HG02623 (cell line): ENCODE measurements around the gene ZBTB45.
"Not testable (repeated sequence)": the region's sequence is repeated elsewhere in the genome, so short reads cannot be mapped to it uniquely, and the experiment has no call there.

ENCODE experiments used
- ATAC-seq: cut with Tn5 transposase; IDR thresholded peaks from one replicate; pipeline ENCODE4 v1.9.1; 2021; ENCODE audit warnings: moderate library complexity; ENCODE audit not compliant: unreplicated experiment

ZBTB45 gene

DNA sequence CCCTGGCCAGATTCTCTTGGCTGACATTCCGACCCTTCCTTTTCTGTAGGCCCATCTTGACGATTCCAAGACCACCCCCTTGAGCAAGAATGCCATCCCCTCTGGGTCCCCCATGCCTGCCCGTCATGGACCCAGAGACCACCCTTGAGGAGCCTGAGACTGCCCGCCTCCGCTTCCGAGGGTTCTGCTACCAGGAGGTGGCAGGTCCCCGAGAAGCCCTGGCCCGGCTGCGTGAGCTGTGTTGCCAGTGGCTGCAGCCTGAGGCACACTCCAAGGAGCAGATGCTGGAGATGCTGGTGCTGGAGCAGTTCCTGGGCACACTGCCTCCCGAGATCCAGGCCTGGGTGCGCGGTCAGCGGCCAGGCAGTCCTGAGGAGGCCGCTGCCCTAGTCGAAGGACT lies 42.5 kb downstream of the ZBTB45 start:
- ATAC-seq: no peak

DNA sequence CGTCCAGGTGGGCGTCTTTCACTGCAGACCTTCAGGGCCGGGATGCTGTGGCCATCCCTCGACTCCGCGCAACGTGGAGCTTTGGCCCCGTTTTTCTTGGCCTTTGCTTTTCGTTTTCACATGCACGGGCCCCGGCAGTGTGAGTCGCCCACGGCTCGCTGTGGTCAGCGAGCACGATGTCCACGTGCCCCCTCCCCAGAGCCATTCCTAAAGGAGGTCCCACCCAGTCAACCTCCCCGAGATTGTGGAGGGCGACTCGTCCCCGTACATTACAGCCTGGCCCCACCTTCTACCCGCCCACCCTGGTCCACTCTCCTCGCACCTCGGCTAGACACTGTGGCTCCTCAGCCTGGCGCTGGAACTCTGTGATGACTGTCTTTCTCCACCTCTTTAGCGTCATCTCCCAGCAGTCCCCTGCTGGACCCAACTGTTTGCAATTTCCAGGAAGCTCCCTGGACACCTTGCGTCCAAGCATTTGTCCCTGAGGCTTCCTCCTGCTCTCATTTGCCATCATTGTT lies 43.1 kb downstream of the ZBTB45 start:
- ATAC-seq: no peak

DNA sequence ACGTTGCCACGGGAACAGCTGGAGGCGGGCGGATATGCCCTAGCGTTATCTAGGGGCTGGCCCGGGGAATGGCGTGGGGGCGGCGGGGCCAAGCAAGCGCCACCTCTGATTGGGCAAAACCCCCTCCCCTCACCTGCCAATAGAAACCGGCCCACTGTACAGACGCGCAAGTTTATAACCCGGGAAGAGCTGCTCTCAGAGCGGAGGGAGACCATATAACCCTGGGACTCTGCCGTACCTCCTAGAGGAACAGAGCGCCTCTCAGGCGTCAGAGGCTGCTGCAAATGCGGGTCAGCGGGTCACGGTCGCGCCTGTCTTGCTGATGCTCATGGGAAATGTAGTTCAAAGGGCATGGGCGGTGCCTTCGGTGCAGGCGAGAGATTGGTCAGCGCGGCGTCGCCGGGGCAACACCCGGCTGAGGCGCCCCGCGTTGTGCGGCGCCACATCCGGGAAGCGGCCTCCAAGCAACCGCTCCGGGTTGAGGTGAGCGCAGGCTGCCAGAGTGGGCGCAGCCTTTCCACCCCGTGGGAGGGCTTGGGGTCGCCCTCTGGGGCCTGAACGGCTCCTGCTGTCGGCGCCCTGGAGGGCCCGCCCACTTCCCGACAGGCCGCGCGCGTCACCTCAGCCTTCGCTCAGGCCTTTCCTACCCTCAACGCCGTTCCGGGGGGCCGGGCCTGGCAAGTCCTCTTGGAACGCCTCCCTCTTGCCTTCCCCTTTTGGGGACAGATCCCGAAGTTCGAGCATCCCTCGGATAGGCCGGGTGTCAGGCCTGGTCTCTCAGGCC lies 43.7 kb downstream of the ZBTB45 start, which contains the start of gene ZNF446:
Gene ZNF446, plus strand, starts transcription at position 639 of the 784 bp plus-strand sequence. CDS start 867 bp downstream, outside the sequence.
- ATAC-seq: peak; percentile 84

DNA sequence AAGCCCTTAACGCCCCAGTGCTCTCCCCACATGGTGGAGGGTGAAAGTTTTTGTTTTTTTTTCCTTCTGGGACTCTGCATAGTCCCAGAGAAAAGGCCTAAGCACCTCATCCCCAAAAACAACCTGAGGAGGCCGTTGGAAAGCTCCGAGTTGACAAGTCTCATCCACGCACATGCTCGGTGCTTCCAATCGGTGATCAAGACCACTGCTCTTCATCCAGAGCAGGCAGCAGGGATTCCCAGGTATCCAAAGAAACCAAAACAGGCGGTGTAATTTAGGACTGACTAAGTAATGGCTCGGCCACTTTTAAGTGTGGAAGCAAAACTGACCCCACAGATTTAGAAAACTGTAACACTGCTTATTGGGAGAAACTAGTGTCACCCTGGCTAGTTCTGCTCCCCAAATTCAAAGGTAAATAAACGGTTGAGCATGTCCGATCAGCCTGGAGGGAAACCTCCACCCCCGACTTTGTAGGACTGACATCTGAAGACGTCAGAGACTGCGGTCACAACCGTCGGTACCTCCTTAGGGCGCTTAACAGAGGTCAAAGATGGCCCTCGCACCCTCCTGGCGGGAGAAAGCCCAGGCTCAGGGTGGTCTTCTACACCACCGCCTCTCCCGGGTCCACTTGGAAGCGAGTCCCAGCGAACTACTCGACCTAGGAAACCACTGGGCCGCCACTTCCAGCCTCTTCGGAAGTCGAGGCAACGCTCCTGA lies 44.5 kb downstream of the ZBTB45 start:
- ATAC-seq: no peak

DNA sequence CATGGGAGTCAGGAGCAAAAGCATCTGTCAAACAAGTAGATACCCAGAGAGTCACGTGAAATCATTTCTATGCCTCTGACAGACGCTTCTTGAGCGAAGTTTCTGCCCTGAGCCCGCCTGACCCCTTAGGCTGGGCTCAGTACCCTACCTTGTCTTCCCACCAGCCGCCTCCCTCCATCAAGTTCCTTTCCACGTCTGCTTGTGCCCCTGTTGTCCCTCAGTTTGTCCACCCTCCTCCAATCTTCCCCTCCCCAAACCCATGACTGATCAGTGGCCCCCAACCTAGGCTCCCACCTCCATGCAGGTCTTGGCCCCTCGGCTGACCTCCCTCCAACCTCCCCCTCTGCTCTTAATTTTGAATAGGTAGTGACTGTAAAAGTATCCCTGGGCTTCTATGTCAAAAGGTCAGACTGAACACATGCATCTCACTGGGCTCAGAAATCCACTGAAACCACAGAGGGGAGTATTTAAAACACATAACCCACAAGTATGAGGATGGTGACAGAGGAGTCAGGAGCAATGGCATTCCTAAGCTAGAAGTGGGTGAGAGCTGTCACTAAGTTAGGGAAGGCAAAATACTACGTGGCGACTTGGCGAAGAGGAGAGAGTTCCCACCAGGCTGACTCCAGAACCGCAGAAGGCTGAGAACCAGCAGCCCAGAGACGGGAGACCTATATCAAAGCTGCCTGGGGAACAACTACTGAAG lies 45.2 kb downstream of the ZBTB45 start:
- ATAC-seq: no peak

DNA sequence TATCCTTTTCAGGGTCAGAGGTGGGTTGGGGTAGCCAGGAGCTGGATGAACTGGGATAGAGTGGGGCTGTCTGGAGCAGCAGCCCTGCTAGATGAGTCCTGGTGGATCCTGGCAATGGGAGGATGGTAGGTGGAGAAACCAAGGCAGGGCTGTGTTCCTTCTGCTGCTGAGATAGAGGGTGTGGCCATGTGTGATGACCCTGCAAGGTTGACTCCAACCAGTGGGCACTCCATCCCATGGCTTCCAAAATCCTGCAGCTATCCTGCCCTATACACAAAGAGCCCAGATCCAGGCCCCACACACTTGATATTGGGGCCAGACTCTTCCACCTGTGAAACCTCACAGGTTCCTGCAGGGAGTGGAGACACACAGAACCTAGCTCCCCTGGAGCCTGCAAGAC lies 45.8 kb downstream of the ZBTB45 start:
- no peak for ATAC-seq

DNA sequence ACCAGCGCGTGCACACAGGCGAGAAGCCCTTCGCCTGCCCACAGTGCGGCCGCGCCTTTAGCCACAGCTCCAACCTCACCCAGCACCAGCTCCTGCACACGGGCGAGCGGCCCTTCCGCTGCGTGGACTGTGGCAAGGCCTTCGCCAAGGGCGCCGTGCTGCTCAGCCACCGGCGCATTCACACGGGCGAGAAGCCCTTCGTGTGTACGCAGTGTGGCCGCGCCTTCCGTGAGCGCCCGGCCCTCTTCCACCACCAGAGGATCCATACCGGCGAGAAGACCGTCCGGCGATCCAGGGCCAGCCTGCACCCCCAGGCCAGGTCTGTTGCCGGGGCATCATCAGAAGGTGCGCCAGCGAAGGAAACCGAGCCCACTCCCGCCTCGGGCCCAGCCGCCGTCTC lies 47.9 kb downstream of the ZBTB45 start:
- no peak for ATAC-seq

DNA sequence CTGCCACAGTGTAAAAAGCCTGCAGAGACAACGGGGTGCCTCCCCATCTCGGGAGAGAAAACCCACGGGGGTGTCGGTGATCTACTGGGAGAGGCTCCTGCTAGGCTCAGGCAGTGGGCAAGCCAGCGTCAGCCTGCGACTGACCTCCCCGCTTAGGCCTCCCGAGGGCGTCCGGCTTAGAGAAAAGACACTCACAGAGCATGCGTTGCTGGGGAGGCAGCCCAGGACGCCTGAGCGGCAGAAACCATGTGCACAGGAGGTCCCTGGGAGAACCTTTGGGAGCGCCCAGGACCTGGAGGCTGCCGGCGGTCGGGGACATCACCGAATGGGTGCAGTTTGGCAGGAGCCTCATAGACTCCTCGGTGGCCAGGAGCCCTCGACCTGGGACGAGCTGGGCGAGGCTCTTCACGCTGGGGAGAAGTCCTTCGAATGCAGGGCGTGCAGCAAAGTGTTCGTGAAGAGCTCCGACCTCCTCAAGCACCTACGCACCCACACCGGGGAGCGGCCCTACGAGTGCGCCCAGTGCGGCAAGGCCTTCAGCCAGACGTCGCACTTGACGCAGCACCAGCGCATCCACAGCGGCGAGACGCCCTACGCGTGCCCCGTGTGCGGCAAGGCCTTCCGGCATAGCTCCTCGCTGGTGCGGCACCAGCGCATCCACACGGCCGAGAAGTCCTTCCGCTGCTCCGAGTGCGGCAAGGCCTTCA lies 48.6 kb downstream of the ZBTB45 start:
- ATAC-seq: not testable (repeated sequence)

DNA sequence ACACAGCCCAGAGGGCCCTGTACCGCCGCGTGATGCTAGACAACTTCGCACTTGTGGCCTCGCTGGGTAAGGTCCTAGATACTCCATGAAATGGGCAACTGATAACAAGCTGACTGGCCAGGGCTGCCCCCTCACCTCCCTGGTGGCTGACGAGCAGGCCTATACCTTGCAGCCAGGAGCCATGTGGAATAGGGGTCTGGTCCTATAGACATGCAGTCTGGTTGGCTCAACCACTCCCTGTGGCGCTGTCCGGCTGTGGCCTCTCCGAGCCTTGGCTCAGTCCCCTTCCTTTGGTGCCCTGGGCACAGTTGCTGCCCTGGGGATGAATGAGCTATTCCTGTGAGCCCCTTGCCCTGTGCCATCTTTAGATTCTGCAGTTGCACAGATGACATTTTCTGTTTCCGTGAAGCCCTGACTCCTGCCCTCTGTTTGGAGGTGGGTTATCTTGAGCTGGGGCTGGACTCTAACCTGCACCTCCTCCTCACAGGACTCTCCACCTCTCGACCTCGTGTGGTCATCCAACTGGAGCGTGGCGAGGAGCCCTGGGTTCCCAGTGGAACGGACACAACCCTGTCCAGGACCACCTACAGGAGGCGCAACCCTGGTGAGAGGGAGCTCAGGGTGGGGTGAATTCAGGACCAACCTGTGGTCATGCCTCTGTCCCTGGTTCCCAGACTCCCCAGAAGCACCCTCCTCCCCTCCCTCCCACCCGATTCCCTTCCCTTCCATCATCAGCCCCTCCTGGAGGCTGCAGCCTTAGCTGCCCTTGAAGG lies 50.2 kb downstream of the ZBTB45 start:
- ATAC-seq: no peak

DNA sequence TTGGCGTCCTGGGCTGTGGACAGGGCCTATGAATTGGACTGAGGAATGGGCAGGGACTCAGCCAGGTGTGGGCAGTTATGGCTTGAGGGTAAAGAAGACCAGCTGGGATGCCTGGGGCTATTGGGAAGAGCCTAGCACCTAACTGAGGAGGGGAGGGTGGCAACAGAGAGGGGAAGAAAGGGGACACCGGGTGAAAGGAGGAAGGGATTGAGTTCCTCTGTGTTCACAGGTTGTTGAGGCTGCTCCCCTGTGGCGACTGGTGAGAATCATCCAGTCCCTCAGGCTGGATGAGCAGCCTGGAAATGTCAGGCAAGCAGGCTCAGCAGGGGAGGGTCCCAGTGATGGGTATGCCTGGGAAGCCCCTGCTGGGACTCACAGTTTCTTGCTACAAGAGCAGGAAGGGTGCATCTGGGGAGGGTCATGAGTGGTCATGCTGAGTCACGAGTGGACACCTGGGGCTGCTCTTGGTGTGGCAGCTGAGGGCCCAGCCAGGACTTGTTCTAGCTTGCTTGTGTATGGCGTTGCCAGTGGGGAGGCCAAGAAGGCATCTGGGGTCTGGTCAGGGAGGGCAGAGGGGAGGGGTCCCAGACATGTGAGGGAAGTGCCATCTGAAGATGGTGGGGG lies 51.3 kb downstream of the ZBTB45 start:
- ATAC-seq: no peak

DNA sequence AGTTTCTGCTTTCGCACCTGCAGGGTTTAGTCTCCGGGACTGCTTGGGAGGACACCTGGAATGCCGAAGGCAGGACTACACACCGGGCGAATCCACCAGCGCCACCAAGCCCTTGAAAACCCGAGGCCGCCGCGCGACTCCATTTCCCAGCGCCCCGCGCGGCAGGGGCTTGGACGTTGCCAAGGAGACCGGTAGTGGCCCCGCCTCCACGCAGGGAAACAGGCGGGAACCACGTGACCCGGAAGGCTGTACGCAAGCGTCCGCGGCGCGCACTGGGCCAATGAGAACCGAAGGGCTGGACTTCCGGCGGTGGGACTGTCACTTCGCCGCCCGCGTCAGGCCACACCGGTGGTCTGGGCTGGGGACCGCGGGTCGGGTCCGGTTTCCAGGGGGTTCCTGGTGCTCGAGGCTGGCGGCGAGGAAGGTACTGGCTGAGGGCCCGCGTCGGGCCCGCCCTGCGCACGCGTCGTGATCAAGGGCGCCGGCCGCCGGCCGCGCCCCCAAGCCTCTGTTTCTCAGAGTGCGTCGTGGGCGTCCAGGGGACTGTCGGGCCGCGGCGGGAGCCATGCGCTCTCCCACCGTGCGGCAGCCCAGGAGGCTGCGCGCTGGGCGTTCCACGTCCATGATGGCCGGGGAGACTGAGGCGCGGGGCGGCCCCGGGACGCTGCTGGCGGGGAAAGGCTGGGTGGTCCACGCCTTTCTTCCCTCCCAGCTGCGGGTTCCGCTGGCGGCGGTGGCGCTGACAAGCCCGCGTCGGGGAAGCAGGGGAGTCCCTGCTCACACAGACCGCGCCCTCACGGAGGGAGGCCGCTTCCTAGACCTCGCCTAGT lies 52.6 kb downstream of the ZBTB45 start, which contains the start of gene ZNF324:
Gene ZNF324, plus strand, starts transcription at position 321 of the 830 bp plus-strand sequence. CDS start 2,106 bp downstream, outside the sequence.
- ATAC-seq: peak; percentile 82

DNA sequence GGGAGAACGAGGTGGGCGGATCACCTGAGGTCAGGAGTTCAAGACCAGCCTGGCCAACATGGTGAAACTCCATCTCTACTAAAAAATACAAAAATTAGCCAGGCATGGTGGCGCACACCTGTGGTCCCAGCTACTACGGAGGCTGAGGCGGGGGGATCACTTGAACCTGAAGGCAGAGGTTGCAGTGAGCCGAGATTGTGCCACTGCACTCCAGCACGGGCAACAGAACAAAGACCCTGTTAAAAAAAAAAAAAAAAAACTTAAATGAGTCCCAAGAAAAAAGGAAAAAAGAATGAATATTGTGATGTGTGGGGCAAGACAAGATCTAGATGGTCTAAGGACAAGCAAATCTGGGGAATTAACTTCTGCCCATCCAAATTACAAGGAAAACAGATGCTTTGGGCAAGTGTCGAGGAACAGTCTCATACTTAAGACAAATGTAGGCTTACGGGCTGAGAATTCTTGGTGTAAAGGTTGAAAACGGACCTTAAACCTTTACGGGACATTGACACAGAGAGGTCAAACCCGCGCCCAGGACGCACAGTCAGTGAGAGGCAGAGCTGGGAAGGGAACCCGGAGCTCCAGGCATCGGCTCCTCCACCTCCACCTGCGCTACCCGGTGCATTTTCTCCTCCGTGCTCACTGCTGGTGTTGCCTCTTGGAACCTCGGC lies 53.4 kb downstream of the ZBTB45 start:
- peak; percentile 17 for ATAC-seq
